DND-41 (cell line): ENCODE data around the gene FBRS.

Experiments
- ATAC-seq: fragments of 200-7000 bp; cut with Tn5 transposase; 3 replicates; pipeline ENCODE4 v1.9.1; 2021; ENCODE audit warnings: low read depth; ENCODE audit not compliant: insufficient read depth
- DNase-seq: peaks from one replicate; pipeline ENCODE4 v3.0.0-alpha.2; 2020
- H2AFZ ChIP-seq: 2 replicates; pipeline ENCODE4 v1.6.0; 2012; ENCODE audit warnings: low read depth, low read length
- H3K27ac ChIP-seq: 2 replicates; pipeline ENCODE4 v1.5.1; 2012; ENCODE audit warnings: low read length, inconsistent platforms
- H3K27me3 ChIP-seq: fragments of 200-600 bp; sonication (generic); 2 replicates; pipeline ENCODE4 v1.6.0; 2012; ENCODE audit warnings: low read length, mild to moderate bottlenecking, inconsistent platforms; ENCODE audit not compliant: insufficient read depth, poor library complexity
- H3K36me3 ChIP-seq: 2 replicates; pipeline ENCODE4 v1.5.1; 2012; ENCODE audit warnings: low read length, inconsistent platforms; ENCODE audit not compliant: insufficient read depth
- H3K4me1 ChIP-seq: 2 replicates; pipeline ENCODE4 v1.5.1; 2012; ENCODE audit warnings: mild to moderate bottlenecking, low read length; ENCODE audit not compliant: insufficient read depth
- H3K4me2 ChIP-seq: 2 replicates; pipeline ENCODE4 v1.6.0; 2012; ENCODE audit warnings: mild to moderate bottlenecking, moderate library complexity, low read length, inconsistent platforms; ENCODE audit not compliant: insufficient read depth
- H3K4me3 ChIP-seq, 2 experiments: fragments of 200-600 bp in 1 of 2; shearing (Covaris generic) in 1 of 2; 2 replicates each; pipeline ENCODE4 v1.5.1; 2012 to 2016; ENCODE audit warnings: inconsistent platforms in 2 of 2, low read length in 2 of 2, mild to moderate bottlenecking in 2 of 2, low read depth in 1 of 2, moderate library complexity in 1 of 2
- H3K79me2 ChIP-seq: 2 replicates; pipeline ENCODE4 v1.6.0; 2012; ENCODE audit warnings: low read length, inconsistent platforms; ENCODE audit not compliant: insufficient read depth
- H3K9ac ChIP-seq: 2 replicates; pipeline ENCODE4 v1.6.0; 2012; ENCODE audit warnings: low read depth, mild to moderate bottlenecking, inconsistent platforms, low read length, moderate library complexity
- H3K9me3 ChIP-seq: 2 replicates; pipeline ENCODE4 v1.5.1; 2012; ENCODE audit warnings: low read length, moderate library complexity, mild to moderate bottlenecking, inconsistent platforms; ENCODE audit not compliant: insufficient read depth, severe bottlenecking
- H4K20me1 ChIP-seq: 2 replicates; pipeline ENCODE4 v1.6.0; 2012; ENCODE audit warnings: low read length; ENCODE audit not compliant: insufficient read depth
- CTCF ChIP-seq: IDR thresholded peaks from 2 replicates; pipeline ENCODE4 v1.5.1; 2012; ENCODE audit warnings: borderline replicate concordance, low read length, moderate library complexity, mild to moderate bottlenecking; ENCODE audit not compliant: poor library complexity, severe bottlenecking; ENCODE audit errors: extremely low read depth
- EZH2 ChIP-seq: IDR thresholded peaks from 3 replicates; pipeline ENCODE4 v1.6.1; 2012; ENCODE audit warnings: borderline replicate concordance, low read depth, mild to moderate bottlenecking, moderate library complexity, low read length, inconsistent platforms; ENCODE audit not compliant: severe bottlenecking

The FBRS gene

GRCh38 chr16:30678586-30678970 is 20.3 kb downstream of the FBRS start:
- Histone ChIP-seq H3K36me3 (no peaks in the 10 kb centered on the region), H3K27ac (no peak overlapping the region), H3K4me3 (no peak overlapping the region), H3K79me2 (no peaks in the 10 kb centered on the region), H3K9me3 (no peaks in the 10 kb centered on the region), H2AFZ (no peak overlapping the region), H3K4me1 (no peaks in the 10 kb centered on the region), H3K9ac (no peak overlapping the region), H3K27me3 (no peaks in the 10 kb centered on the region), H3K4me2 (no peak overlapping the region), H4K20me1 (no peaks in the 10 kb centered on the region)
- ATAC-seq (no peak), DNase-seq (no peak)
- TF ChIP-seq EZH2 (no peak), CTCF (no peak)

DNA sequence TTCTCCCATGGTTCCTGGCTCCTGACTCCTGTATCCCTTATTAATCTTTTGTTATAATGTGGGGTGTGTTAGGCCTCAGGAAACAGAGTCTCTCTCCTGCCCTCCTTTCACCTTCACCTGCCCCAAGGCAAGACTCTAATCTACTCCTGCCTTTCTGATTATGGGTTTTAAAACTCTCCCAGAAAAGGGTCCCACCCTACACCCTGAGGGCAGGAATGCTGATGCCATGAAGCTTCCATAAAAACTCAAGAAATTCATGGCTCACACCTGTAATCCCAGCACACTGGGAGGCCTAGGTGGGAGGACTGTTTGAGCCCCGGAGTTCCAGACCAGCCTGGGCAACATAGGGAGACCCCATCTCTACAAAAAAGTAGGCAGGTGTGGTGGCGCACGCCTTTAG is 22.1 kb downstream of the FBRS start:
- Histone ChIP-seq H3K9ac (no peak overlapping the region), H3K79me2 (no peaks in the 10 kb centered on the region), H4K20me1 (no peaks in the 10 kb centered on the region), H3K9me3 (no peaks in the 10 kb centered on the region), H3K4me1 (no peaks in the 10 kb centered on the region), H3K27me3 (no peaks in the 10 kb centered on the region), H2AFZ (no peak overlapping the region), H3K4me3 (no peak overlapping the region), H3K4me2 (no peak overlapping the region), H3K27ac (no peak overlapping the region), H3K36me3 (no peaks in the 10 kb centered on the region)
- TF ChIP-seq CTCF (no peak), EZH2 (no peak)
- ATAC-seq (no peak), DNase-seq (no peak)

GRCh38 chr16:30688701-30689100 is 30.5 kb downstream of the FBRS start:
- H2AFZ ChIP-seq: no peak overlapping the region
- H3K27ac ChIP-seq: no peak overlapping the region
- H4K20me1 ChIP-seq: no peaks in the 10 kb centered on the region
- no peaks in the 10 kb centered on the region for H3K36me3 ChIP-seq
- ATAC-seq (no peak), DNase-seq (no peak)
- TF ChIP-seq EZH2 (no peak), CTCF (no peak)
- no peaks in the 10 kb centered on the region for H3K79me2 ChIP-seq
- no peak overlapping the region for H3K4me3 ChIP-seq
- peaks cover 3% of the 10 kb centered on the region for H3K4me1 ChIP-seq
- no peaks in the 10 kb centered on the region for H3K9me3 ChIP-seq
- H3K27me3 ChIP-seq: no peaks in the 10 kb centered on the region
- no peak overlapping the region for H3K4me2 ChIP-seq
- no peak overlapping the region for H3K9ac ChIP-seq

- Histone ChIP-seq H3K27ac (no peak overlapping the region), H3K9me3 (no peaks in the 10 kb centered on the region), H3K4me2 (no peak overlapping the region), H3K9ac (no peak overlapping the region), H3K4me1 (peaks cover 6% of the 10 kb centered on the region), H2AFZ (no peak overlapping the region), H3K36me3 (no peaks in the 10 kb centered on the region), H3K27me3 (no peaks in the 10 kb centered on the region), H3K4me3 (no peak overlapping the region), H4K20me1 (no peaks in the 10 kb centered on the region), H3K79me2 (no peaks in the 10 kb centered on the region)
- TF ChIP-seq EZH2: no peak
- no peak for TF ChIP-seq CTCF
- no peak for ATAC-seq
- DNase-seq: no peak
These were observed 33.7 kb downstream of the FBRS start for GRCh38 chr16:30691907-30692306.
